ENCODE data around the gene CKS1B.
A peak's percentile ranks its signal among the peaks of the same experiment; 100 is the strongest.
"Not testable (repeated sequence)": the region's sequence is repeated elsewhere in the genome, so short reads cannot be mapped to it uniquely, and the experiment has no call there.

The CKS1B gene

DNA sequence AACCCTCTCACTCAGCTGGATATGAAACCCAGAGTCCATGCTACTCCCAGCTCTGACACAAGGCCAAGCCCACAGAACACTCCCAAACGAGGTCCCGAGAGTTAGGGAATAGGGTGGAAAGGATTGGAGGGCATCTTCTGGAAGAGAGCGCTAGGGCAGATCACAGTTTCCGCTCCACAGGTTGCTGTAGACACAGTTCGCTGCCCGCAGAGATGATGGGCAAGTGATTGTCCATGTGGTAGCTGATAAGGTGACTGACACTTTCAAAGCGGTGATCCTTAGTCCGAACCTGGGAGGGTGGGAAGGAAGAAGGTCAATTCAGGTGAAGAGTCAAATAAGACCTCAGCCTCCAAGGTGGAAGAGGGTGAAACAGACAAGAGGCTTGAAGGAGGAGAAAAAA, 10.8 kb upstream of the CKS1B start:
- DNase-seq (ENCODE audit: low read depth in 2 of 2, low spot score in 1 of 2): no peak

DNA sequence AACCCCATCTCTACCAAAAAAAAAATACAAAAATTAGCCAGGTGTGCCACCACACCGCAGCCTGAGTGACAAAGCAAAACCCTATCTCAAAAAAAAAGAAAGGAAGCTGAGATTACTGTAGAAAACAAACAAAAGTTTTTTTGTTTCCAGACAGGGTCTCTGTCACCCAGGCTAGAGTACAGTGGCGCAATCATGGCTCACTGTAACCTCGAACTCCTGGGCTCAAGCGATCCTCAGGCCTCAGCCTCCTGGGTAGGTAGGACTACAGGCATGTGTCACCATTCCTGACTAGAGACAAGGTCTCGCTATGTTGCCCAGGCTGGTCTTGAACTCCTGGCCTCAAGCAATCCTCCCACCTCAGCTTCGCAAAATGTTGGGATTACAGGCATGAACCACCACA, 10.1 kb upstream of the CKS1B start:
- no peak for DNase-seq (ENCODE audit: low read depth in 2 of 2, low spot score in 1 of 2)

DNA sequence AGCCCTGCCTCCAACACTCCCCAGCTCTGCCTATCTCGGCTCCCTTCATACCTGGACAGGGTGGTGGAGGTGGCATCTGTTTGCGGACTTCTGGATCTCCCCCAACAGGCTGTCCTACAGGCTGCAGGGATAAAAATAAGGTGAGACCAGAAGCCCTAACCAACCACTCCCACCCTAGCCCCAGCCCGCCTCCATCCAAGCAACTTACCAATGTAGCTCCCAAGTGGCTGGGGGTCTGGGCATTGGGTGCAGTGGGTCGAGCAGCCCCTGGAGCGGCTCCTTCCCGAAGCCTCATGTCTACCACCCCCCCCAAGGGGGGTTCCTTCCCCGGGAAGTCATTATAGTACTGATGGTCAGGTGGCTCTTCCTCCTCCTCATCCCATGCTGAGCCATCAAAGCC, 8.4 kb upstream of the CKS1B start:
- DNase-seq (ENCODE audit: low read depth in 2 of 2, low spot score in 1 of 2): no peak

DNA sequence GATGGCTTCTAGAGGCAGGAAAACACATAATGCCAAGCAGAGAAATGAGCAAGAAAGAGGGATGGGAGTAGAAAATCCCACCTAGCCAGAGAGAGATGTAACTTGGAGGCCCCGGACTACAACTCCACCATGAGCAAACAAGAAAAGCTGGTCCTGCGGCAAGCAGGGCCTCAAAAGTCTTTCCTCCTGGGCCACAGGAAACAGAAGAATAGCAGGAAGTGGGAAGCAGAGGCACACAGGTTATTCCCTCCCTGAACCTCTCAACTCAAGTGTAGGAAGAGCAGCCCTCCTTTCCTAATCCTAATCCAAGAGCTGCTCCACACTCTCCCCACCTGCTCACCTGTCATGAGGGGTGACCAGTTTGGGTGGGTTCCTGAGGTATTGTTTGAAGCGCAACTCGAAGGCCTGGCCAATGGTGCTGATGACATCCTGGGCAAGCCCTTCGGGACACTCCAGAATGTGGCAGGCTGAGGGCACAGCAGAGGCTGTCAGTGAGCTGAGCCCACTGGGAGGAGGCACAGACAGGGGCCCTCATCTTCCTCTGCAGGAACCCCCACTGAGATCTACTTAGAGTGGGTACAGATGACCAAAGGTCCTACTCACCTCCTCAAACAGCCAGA, 7.0 kb upstream of the CKS1B start:
- DNase-seq (ENCODE audit: low read depth in 2 of 2, low spot score in 1 of 2): no peak

DNA sequence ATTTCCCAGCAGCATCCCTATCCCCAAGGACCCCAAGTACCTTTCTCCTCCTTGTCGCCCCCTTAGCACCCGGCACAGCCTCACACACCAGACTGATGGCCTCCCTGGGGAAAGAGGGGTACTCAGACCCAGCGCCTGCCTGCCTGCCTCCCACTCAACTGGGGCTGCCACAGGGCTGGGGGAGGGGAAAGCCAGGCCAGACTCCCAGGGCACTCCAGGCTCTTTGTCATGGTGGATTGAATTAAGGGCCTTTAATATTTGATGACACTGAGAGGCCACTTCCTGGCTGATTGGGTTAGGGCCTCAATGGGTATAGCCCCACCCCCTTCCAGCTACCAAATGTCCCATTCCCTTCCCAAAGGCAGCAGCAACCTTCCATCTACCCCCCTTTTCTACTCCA, 5.8 kb upstream of the CKS1B start:
- no peak for DNase-seq (ENCODE audit: low read depth in 2 of 2, low spot score in 1 of 2)

DNA sequence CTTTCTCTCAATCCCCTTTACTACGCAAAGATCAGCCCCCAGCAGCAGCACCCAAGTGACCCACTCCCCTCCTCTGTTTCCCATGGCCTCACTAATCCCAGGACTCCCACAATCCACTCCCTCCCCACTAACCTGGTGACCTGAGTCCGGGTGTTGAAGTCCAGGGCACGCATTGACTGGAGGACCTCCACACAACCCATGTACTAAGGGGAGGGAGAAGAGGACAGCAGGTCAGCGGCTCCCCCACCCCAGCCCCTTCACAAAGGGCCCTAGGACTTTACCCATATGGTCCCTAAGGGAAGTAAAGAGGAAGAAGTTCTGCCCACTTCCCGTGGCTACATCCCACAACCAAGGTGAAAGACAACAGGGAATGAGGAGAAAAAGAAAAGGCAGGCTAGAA, 5.2 kb upstream of the CKS1B start:
- no peak for DNase-seq (ENCODE audit: low read depth in 2 of 2, low spot score in 1 of 2)

DNA sequence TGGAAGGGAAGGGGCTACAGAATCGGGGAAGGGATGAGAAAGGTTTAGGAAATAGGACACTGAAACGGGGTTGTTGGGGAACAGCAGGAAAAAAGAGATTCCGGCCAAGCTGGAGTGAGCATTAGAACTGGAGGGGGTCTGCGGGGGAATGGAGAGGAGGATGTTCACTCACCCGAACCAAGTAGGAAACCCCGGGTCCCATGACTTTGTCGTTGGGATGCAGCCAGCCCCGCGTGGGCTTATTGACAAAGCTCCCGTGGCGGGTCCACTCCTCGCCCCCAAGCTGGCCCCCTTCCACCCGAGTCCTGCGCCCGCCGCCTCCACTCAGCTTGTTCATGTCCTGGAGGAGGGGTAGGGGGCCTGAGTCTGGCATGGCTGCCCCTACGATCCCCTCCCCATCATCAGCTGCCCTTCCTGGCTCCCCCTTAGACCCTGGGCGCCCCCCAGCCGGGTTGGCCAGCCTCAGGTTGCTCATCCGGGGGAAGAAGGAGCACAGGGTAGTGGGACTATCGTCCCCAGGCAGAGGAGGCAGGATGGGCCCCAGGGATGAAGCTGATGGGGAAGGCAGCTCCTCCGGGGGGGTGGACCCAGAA, 4.5 kb upstream of the CKS1B start:
- no peak for DNase-seq (ENCODE audit: low read depth in 2 of 2, low spot score in 1 of 2)

DNA sequence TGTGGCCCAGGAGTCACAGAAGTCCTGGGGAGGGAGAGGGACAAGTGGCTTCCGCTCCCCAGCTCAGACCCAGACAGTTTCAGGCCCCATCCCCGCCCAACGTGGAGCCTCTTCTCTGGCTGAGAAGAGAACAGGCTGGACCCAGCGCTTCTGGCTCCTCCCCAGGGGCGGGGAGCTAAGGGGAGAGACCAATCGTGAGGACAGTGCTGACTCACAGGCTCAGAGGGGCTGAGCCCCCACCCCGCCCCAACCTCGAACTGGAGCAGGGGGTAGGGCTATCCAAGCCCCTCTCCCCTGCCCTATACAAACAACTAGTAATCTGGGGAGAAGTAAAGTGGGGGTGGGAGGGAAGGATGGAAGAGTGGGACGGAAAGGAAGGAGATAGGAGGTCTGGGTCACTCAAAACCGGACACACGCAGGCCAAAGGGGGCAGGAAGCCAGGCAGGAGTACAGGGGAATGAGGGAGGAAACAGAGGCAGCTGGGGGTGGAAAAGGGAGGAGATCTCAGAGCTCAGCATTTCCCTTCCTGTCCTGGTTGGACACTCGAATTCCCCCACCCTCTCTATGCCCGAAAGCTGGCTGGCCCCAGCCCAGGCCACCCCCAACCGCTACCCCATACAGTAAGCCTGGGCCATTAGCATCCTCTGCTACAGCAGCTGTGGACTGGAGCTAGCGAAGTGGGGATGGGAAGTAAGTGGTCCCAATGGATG, 3.7 kb upstream of the CKS1B start, which contains the start of gene SHC1:
SHC1 (minus strand) TSS at position 117 of the 710 bp plus-strand sequence. CDS start 221 bp downstream, outside the sequence.
- DNase-seq (ENCODE audit: low read depth in 2 of 2, low spot score in 1 of 2): no peak

DNA sequence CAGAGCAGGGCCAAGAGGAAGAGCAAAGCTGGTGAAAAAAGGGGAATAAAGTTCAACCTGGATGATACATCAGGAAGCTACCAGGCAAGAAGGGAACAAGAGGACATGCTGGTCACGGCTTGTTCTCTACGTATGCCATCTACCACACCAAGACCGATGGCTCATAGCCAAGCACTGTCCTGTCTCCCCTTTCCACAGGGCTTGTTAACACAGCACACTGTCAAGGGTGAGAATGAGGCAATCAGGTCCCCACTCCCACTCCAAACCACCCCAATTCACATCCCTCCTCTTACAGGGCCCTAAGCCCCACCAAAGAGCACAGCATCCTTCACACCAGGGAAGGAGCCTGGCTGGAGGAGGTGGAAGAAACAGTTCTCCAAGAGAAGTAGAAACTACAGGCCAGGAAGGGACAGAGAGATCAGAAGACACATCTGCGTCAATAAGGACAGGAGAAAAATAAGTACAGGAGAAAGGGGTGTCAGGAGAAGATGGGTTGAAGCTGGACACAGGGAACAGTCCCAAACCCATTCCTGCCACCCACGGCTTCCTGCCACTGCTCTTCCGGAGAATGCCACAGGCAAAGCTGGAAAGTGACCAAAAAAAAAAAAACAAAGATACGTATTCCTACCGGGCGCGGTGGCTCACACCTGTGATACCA, 3.0 kb upstream of the CKS1B start:
- DNase-seq (ENCODE audit: low read depth in 2 of 2, low spot score in 1 of 2): no peak

DNA sequence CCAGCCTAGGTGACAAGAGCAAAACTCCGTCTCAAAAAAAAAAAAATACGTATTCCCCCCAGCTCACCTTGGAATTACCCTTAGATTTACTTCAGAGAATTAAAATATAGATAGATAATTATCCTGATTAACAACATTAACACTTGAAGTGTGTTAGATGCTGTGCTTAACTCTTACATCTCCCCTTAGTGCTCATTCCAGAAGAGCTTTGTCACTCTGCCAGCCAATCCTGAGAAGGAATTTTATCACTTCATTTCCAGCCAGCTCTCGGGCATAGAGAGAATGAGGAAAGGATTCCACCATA, 2.3 kb upstream of the CKS1B start:
- DNase-seq (ENCODE audit: low read depth in 2 of 2, low spot score in 1 of 2): no peak

DNA sequence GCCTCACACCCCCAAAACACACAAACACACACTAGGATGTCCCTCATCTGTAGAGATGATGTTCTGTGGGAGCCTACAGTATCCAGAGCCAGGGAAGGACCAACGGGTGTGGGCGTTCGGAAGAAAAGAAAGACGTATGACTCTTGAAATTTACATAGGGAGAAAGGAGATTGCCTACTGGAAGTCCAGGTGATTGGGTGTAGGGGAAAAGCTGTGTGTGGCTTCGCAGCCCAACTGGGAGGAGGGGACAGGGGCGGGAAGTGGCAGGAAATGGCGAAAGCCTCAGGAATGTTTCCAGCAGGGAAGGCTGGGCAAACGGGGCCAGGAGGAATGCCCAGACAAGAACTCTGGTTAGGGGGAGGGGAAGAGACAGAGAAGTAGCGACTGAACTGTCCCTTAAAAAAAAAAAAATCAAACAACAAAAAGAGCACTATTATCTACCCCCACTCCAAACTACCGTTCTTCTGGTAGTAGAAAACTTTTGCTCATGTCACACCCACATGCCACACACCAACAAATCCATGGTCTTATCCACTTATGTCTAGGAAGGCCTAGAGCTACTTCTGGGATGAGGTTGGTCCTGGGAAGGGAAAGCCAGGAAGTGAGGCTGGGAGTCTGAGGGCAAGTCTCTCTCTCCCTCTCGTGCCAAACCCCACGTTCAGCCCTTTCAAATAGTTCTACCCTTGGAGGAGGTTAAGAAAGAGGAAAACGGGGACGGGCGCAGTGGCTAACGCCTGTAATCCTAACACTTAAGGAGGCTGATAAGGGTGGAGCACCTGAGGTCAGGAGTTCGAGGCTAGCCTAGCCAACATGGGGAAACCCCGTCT, 1.8 kb upstream of the CKS1B start:
- no peak for DNase-seq (ENCODE audit: low read depth in 2 of 2, low spot score in 1 of 2)

DNA sequence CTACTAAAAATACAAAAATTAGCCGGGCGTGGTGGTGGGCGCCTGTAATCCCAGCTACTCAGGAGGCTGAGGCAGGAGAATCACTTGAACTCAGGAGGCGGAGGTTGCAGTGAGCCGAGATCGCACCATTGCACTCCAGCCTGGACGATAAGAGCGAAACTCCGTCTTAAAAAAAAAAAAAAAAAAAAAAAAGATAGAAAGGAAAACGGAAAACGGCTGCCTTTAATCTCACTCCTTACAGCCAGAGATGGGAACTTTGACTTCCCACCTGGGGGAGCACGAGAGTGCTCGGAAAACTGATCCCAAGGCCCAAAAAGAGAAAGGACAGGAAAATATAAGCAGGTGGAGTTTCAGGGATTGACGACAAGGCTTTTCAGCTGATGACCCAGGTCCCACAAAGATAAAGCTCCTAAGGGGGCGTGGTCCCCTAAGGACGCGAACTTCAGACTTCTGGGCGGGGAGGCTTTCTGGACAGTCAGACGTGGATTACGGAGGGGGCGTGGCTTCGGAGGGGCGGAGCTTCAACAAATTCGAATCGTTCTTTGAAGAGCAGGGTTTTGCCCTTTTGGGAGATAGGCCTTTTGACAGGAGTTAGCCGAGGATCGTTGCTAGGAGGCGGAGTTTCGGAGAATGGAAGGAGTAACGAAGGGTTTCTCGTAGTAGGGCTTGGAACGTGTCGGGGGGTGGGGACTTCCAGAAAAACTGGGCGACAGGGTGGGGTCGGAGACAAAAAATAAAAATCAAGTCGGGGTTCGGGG, 958 bp upstream of the CKS1B start:
- peak; percentile 78 for DNase-seq (ENCODE audit: low read depth in 2 of 2, low spot score in 1 of 2)

DNA sequence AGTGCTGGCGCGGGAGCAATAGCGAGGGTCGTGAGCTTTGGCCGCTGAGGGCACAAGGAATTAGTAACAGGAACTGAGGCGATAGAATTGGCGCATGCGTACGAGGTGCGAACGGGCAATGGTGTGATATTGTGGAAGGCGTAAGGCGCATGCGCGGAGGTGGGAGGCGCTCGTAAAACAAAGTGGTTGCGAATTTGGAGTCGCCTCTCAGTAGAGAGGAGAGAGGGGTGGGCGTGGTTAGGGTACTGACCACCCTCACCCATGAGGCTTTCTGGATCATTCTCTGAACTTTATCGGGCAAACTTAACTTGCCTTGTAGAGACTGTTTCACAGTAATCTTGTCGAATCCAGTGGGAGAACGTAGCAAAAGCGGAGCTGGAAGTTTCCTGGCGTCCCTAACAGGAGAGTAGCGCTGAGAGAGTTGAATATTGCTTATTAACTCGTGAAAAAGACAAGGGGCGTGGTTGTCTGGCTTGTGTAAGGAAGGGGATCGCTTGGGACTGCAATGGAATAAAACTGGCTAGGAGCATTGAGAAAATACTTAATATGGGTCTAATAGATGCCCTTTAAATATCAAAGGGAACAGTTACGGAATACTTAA, 427 bp downstream of the CKS1B start:
- peak; percentile 86 to 91 for DNase-seq (ENCODE audit: low read depth in 2 of 2, low spot score in 1 of 2)

DNA sequence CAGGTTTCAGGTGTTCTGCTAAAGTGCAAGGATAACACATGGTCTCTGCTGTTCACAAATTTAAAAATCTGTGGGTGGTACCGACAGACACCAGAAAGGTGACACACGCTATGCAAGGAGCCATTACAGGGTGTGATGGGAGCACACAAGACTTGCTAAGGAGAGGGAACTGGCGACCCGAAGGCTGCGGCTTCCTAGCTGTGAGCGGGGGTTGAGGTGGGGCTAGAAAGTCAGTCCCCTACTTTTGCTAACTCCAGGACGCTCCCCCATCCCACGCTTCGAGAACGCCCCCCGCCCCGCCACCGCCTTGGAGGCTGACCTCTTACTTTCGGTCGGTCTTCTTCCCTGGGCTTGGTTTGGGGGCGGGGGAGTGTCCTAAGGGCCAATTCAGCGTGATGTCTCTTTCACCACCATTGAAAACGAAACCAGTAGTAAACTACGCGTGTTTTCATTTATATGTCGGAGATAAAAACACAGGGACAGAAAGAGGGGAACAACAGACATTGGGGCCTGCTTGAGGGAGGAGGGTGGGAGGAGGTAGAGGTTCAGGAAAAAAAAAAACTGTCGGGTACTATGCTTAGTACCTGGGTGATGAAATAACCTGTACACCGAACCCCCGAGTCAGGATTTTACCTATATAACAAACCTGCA, 1.1 kb downstream of the CKS1B start:
- DNase-seq (ENCODE audit: low read depth in 2 of 2, low spot score in 1 of 2): no peak

DNA sequence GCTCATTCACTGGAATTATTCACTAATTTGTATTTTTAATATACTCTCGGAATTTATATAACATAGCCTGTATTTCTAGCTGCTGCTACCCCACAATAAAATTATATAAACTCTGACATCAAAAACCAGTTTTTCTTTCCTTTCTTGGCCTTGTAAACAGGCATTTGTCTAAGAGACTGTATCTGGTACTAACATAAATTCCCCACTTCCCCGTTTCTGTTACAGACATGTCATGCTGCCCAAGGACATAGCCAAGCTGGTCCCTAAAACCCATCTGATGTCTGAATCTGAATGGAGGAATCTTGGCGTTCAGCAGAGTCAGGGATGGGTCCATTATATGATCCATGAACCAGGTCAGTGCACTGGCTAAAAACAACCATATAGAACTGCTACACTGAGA, 3.3 kb downstream of the CKS1B start:
- not testable (repeated sequence) for DNase-seq (ENCODE audit: low read depth in 2 of 2, low spot score in 1 of 2)

DNA sequence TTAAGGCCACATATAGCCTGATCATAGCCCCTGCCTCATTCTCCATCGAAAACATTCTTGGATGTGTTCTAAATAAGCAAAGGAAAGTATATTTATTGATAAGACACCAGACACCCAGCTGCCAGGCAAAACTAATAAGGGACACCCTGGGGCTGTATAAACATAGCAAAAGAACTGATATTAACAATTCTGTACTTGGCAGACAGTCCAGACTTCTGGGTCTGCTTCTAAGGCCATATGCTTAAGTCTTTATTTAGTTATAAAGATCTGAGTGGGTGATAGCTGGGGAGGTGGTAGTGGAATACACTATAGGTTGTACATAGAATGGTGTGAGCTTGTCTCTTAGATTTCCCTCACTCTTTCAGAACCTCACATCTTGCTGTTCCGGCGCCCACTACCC, 3.9 kb downstream of the CKS1B start:
- DNase-seq (ENCODE audit: low read depth in 2 of 2, low spot score in 1 of 2): no peak

DNA sequence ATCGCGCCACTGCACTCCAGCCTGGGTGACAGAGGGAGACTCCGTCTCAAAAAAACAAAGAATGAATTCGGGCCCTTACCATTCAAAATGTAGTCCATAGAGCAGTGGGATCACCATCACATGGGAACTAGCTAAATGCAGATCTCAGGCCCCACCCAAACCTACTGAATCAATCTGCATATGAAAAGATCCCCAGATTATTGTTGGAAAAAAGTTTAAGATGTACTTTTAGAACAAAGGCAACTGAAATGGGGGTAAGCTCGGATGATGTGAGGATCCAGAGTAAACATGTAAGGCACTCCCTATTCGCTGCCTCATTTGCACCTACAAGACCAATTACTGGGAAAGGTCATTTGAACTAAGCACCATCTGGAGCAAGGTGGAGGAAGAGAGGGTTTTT, 7.9 kb downstream of the CKS1B start:
- DNase-seq (ENCODE audit: low read depth in 2 of 2, low spot score in 1 of 2): no peak

DNA sequence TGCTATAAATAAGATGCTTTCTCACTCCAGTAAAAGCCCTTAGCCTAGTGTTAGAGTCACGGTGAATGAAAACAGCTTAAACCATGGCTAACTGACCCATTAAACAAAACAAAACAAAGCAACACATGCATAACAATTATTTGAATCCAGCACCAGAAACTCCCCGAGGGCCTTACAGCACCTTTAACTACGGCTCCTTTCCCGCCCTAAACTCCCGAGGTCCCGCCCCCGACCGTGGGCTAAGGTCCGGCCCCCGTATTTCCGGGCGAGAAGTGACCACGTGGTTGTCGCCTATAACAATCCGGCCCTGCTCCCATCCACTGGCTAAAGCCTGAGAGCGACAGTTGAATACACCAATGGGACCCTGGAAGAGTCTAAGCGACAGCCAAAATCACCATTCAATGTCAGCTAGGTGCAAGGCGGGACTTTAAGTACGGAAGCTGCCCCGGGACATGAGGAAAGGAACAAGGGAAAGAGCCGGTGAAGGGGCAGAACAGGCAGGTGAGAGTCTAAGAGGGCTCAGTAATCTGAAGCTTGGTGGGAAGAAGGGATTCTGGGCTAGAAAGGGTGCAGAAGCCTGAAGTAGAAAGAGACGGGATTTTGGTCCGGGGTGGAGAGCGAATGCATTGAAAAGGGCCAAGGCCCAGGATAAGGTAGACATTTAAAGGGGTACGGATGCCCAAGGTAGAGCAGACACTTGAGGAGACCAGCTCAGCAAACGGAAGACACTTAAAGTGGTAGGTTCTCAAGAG, 8.6 kb downstream of the CKS1B start, which contains the start of gene FLAD1:
FLAD1 (plus strand) TSS at position 448 of the 752 bp plus-strand sequence. CDS start 351 bp downstream, outside the sequence.
- peak; percentile 80 to 87 for DNase-seq (ENCODE audit: low read depth in 2 of 2, low spot score in 1 of 2)
